GM12873 (cell line): ENCODE measurements around the gene TAMM41.

Experiments used
- TF ChIP-seq, protein P1 (sequence below): IDR thresholded peaks from 2 replicates; pipeline ENCODE4 v1.5.1; 2012; ENCODE audit warnings: low read depth, mild to moderate bottlenecking, moderate library complexity, low read length, control low read depth; ENCODE audit not compliant: insufficient read depth; ENCODE audit errors: missing control alignments

TAMM41 gene, protein sequence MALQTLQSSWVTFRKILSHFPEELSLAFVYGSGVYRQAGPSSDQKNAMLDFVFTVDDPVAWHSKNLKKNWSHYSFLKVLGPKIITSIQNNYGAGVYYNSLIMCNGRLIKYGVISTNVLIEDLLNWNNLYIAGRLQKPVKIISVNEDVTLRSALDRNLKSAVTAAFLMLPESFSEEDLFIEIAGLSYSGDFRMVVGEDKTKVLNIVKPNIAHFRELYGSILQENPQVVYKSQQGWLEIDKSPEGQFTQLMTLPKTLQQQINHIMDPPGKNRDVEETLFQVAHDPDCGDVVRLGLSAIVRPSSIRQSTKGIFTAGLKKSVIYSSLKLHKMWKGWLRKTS

DNA sequence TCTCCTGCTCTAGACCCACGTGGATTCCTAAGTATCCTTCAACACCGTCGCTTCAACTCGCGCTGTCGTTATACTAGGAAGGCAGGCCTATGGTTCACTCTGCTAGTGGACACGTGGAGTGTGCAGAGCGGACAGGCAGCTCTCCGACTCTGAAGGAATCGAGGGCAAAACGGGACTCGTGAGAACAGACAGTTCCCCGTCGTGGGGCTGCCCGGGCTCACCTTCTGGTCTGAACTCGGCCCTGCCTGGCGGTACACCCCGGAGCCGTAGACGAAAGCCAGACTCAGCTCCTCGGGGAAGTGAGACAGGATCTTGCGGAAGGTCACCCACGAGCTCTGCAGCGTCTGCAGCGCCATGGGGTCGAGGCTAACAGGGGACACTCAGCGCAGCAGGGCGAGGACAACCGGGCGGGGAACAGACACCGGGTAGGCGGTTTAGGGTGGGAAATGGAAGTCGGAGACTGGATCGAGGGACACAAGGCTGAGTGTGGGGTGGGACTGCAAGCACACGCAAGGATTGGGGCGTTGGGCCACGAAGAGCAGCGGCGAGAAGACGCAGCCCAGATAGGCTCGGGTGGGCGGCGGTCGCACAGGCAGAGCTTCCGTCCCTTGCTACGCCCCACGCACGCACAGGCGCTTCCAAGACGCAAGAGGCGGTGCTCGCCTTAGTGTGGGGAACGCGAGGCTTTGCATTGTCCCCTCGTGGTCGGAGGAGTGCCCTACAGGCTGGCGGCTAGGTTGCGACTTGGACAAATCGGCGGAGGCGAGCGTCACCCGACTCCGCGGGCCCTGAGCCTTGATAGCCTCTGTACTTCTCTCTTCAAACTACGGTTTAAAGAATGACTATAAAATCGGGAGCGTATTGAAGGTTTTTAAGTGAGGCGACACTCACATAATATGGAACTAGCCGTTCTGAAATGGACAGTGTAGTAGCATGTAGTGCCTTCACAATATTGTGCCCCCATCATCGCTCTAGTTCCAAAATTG is at the start of gene TAMM41:
Gene TAMM41, minus strand, starts transcription at position 605 of the 986 bp plus-strand sequence. Its CDS starts 249 bp downstream, at position 356.
- TF ChIP-seq, protein P1, sequence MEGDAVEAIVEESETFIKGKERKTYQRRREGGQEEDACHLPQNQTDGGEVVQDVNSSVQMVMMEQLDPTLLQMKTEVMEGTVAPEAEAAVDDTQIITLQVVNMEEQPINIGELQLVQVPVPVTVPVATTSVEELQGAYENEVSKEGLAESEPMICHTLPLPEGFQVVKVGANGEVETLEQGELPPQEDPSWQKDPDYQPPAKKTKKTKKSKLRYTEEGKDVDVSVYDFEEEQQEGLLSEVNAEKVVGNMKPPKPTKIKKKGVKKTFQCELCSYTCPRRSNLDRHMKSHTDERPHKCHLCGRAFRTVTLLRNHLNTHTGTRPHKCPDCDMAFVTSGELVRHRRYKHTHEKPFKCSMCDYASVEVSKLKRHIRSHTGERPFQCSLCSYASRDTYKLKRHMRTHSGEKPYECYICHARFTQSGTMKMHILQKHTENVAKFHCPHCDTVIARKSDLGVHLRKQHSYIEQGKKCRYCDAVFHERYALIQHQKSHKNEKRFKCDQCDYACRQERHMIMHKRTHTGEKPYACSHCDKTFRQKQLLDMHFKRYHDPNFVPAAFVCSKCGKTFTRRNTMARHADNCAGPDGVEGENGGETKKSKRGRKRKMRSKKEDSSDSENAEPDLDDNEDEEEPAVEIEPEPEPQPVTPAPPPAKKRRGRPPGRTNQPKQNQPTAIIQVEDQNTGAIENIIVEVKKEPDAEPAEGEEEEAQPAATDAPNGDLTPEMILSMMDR = peak; percentile 87

DNA sequence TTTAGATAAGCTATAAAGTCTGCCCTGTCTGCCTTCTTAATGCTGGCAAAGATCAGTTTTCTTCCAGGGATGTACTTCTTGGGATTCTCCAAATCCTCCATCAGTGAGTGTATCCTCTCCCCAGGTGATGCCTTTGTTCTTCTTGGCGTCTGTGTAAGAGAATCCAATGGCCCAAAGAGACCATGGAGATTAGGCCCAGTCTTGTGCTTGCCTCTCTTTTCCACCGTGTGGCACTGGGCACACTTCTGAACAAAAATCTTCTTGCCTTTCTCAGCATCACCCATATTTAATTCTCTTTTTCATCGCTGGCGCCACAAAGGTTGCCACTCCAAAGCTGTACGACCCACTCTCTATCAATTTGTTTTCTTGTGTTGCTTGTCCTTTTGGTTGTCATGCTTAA is 32.2 kb upstream of the TAMM41 start:
- TF ChIP-seq, protein P1 = no peak

DNA sequence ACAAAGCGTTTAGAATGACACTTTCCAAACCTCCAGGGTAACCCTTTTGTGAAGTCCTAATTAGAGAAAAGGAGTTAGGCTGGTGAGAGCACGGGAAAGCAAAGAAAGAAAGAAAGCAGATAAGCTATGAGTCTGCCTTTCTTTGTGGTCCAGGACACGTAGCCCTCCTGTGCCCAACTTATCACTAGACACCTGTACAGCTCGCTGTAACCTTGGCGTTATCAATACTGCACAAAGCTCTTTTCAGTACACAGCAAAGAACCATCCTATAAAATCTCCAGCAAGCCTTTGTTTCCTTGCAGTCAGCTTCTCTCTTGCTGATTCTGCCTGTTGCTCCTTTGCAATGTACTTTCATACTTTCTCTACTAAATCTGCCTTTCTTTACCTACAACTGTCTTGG is 6.8 kb upstream of the TAMM41 start:
- TF ChIP-seq, protein P1 = no peak

DNA sequence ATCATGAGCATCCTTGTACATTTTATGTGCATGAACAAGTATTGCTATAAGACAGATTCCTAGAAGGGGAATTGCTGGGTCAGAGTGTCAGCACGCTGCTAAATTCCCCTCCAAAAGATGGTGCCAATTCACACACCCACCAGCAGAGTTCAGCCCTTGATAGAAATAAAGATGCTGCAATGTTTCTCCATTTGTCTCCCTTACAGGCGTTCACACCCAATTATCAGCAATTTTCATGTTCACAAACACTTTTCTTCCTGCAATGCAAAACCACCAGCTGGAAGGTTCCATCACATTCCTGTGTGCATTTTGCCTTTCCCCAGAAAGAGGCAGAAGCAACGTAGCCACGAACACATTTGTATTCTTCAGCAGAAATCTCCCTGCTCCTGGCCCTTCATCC is 3.3 kb upstream of the TAMM41 start:
- TF ChIP-seq, protein P1 = no peak

DNA sequence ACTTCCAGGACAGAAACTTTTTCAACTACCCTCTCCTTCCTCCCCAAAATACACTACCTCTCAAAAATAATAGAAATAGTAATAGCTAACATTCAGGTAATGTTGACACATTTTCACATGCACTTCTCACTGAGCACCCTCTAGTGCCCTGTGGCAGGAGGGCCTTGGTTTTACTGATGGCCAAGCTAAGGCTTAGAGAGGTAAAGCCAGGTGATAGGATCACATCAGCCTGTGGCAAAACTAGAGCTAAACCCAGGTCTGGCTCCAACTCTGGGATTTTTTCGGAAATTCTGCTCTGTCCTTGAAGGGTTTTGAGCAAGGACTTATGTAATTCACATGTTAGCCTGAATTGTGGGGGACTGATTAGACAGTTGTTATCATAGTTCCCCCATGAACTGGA is 922 bp upstream of the TAMM41 start:
- TF ChIP-seq, protein P1 = no peak

DNA sequence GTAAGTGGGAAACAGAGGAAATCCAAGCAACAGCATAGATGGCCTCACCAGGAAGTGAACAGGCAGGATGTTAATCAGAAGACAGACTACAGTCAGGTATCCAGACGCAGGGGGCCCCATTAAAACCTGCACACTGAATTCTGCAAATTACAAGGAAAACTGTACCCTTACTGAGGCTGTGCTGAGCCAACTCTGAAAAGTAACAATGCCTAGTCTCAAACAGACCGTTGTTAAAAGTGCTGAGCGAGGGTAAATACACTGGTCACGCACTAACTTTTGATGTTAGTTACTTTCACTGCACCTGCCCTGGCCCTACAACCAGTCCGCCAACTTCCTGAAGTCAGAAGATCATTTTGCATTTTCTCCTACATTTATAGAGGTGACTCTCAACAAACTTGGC is 1.0 kb downstream of the TAMM41 start:
- TF ChIP-seq, protein P1 = no peak

DNA sequence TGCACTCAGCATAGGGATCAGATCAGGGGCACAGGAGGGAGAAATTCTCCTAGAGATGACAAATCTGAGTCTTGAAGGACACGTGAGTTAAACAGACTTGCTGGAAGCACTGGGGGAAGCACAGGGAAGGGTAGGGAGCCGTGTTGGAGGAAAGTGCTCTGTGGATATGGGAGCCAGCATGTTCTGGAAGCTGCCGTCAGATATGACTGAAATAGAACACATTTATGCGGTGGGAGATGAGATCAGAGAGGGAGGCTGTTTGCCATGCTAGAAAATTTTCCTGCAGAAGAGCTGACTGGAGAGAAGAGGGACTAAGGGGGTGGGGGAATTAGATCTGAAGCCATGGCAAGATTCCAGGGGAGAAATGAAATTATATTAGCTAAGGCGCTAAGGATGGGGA is 1.8 kb downstream of the TAMM41 start:
- TF ChIP-seq, protein P1 = no peak
